OCI-LY7 (cell line): ENCODE results near the gene SCNN1B. TPM values are rescaled to one million over a fixed set of nuclear protein-coding genes. Genes with fewer than 3 reads are reported as not detected.

Source experiments
- BruUV-seq: library from RNA; stranded (reverse); fragments of 400-500 nt; replicated peaks from 2 replicates; lab custom pipeline; 2021; lab: Mats Ljungman, UMichigan
- CTCF ChIA-PET: fragments of 300-600 bp; sonication (Branson Sonifier 250); formaldehyde crosslinking; loops from one replicate; lab custom pipeline; 2022; ENCODE audit warnings: antibody characterized with exemption; ENCODE audit not compliant: unreplicated experiment; lab: Charles Lee
- POLR2A ChIA-PET: fragments of 300-600 bp; sonication (Branson Sonifier 250); formaldehyde crosslinking; loops from one replicate; lab custom pipeline; 2022; ENCODE audit warnings: antibody characterized with exemption; lab: Charles Lee
- DNase-seq: peaks from one replicate; pipeline ENCODE4 v3.0.0-alpha.2; 2015; ENCODE audit warnings: low spot score
- H2AFZ ChIP-seq: fragments of 200-600 bp; sonication (generic), shearing (Covaris generic); 2 replicates; pipeline ENCODE4 v1.6.1; 2014; ENCODE audit warnings: mild to moderate bottlenecking, antibody characterized with exemption, low read length, moderate library complexity
- H3K27ac ChIP-seq: fragments of 200-600 bp; sonication (generic); 2 replicates; pipeline ENCODE4 v1.5.1; 2014; ENCODE audit warnings: mixed run types, low read depth, mild to moderate bottlenecking, moderate library complexity, low read length, inconsistent platforms; ENCODE audit not compliant: poor library complexity, severe bottlenecking
- H3K36me3 ChIP-seq: fragments of 200-600 bp; sonication (generic); 2 replicates; pipeline ENCODE4 v1.6.1; 2014; ENCODE audit warnings: mild to moderate bottlenecking, antibody characterized with exemption, low read length, moderate library complexity, mixed read lengths; ENCODE audit not compliant: insufficient read depth
- H3K4me1 ChIP-seq: fragments of 200-600 bp; sonication (generic); 2 replicates; pipeline ENCODE4 v1.5.1; 2014; ENCODE audit warnings: mild to moderate bottlenecking, low read length; ENCODE audit not compliant: insufficient read depth, poor library complexity, severe bottlenecking
- H3K4me2 ChIP-seq: fragments of 200-600 bp; sonication (generic); 2 replicates; pipeline ENCODE4 v1.6.1; 2014; ENCODE audit warnings: mild to moderate bottlenecking, low read length
- H3K4me3 ChIP-seq: fragments of 200-600 bp; sonication (generic); 2 replicates; pipeline ENCODE4 v1.5.1; 2014; ENCODE audit warnings: mild to moderate bottlenecking, low read depth, low read length; ENCODE audit not compliant: poor library complexity, severe bottlenecking
- H3K79me2 ChIP-seq: fragments of 200-600 bp; sonication (generic); 2 replicates; pipeline ENCODE4 v1.6.1; 2016; ENCODE audit warnings: low read depth, mild to moderate bottlenecking, low read length, moderate library complexity, mixed read lengths; ENCODE audit not compliant: insufficient read depth
- H3K9me2 ChIP-seq: fragments of 200-600 bp; sonication (generic); 2 replicates; pipeline ENCODE4 v1.6.1; 2016; ENCODE audit warnings: mild to moderate bottlenecking, low read length, mixed read lengths; ENCODE audit not compliant: insufficient read depth
- H3K9me3 ChIP-seq: fragments of 200-600 bp; sonication (generic); 2 replicates; pipeline ENCODE4 v1.6.1; 2014; ENCODE audit warnings: mild to moderate bottlenecking, mixed run types, low read length, mixed read lengths
- H4K20me1 ChIP-seq: fragments of 200-600 bp; sonication (generic); 2 replicates; pipeline ENCODE4 v1.6.1; 2014; ENCODE audit warnings: mild to moderate bottlenecking, antibody characterized with exemption, low read length, moderate library complexity, mixed read lengths; ENCODE audit not compliant: insufficient read depth
- EZH2phosphoT487 ChIP-seq: fragments of 200-600 bp; sonication (generic); IDR thresholded peaks from 2 replicates; pipeline ENCODE4 v1.6.1; 2018; ENCODE audit warnings: low read depth, borderline replicate concordance, mild to moderate bottlenecking, mixed run types, antibody characterized with exemption, low read length, moderate library complexity, mixed read lengths
- intact Hi-C: fragments of 100-400 bp; cut with micrococcal nuclease; formaldehyde crosslinking; loops from one replicate; pipeline ENCODE4 v1.10.0; 2022; ENCODE audit not compliant: unreplicated experiment
- total RNA-seq, 2 experiments: library from RNA; depleted of rRNA in 1 of 2; stranded (reverse); fragments of >200 nt in 1 of 2; shearing (Covaris generic) in 1 of 2; gene quantifications; 2 replicates each; pipeline ENCODE4 v1.2.3, GENCODE V29; 2014 to 2022
- TF ChIP-seq, protein P1 (sequence below): fragments of 200-600 bp; sonication (generic); conservative IDR thresholded peaks from 2 replicates; pipeline ENCODE4 v1.5.1; 2014; ENCODE audit warnings: mild to moderate bottlenecking, antibody characterized with exemption, low read length, moderate library complexity, mixed read lengths

Gene SCNN1B
- total RNA-seq, 2 experiments from 2014 or later: 0.23 TPM; not detected in 1

DNA sequence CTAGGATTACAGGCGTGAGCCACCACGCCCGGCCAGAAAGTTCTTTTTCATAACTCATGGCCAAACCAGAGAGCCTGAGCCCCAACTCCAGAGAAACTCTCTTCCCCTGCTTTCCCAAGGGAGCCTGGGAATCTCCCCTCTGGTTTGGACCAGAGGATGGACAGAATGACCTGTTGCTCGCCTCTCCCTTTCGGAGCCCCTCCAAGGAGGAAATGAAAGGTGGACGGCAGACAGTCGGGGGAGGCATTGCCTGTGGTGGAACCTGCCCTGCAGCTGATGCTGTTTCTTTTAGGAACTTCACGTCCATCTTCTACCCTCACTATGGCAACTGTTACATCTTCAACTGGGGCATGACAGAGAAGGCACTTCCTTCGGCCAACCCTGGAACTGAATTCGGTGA, 65.5 kb downstream of the SCNN1B start:
- Histone ChIP-seq H3K27ac (no peak overlapping the region), H3K9me3 (no peaks in the 10 kb centered on the region), H3K79me2 (no peaks in the 10 kb centered on the region), H3K9me2 (no peaks in the 10 kb centered on the region), H4K20me1 (no peaks in the 10 kb centered on the region), H3K4me1 (peaks cover 18% of the 10 kb centered on the region), H3K36me3 (no peaks in the 10 kb centered on the region), H3K4me3 (no peak overlapping the region), H2AFZ (no peak overlapping the region), H3K4me2 (no peak overlapping the region)
- ChIA-PET CTCF (no interaction called here), POLR2A (no interaction called here)
- DNase-seq: no peak
- intact Hi-C loops: no loop called here
- TF ChIP-seq EZH2phosphoT487: no peak
- TF ChIP-seq, protein P1, sequence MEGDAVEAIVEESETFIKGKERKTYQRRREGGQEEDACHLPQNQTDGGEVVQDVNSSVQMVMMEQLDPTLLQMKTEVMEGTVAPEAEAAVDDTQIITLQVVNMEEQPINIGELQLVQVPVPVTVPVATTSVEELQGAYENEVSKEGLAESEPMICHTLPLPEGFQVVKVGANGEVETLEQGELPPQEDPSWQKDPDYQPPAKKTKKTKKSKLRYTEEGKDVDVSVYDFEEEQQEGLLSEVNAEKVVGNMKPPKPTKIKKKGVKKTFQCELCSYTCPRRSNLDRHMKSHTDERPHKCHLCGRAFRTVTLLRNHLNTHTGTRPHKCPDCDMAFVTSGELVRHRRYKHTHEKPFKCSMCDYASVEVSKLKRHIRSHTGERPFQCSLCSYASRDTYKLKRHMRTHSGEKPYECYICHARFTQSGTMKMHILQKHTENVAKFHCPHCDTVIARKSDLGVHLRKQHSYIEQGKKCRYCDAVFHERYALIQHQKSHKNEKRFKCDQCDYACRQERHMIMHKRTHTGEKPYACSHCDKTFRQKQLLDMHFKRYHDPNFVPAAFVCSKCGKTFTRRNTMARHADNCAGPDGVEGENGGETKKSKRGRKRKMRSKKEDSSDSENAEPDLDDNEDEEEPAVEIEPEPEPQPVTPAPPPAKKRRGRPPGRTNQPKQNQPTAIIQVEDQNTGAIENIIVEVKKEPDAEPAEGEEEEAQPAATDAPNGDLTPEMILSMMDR: no peak
- no TSS peak for BruUV-seq

DNA sequence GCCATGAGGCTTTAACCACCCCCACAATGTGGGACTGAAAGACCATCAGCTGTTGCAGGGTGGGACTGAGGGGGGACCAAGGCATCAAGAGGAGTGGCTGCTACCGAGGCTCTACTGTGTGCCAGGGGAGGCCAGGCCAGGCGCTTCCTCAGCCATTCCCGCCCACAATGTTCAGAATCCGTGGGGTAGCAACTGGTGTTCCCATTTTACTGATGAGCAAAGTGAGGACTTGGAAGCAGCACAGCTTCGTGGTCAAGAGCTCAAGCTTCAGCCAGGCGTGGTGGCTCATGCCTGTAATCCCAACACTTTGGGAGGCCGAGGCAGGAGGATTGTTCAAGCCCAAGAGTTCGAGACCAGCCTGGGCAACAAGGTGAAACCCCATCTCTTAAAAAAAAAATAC, 65.9 kb downstream of the SCNN1B start:
- BruUV-seq: no TSS peak
- no peak overlapping the region for H2AFZ ChIP-seq
- intact Hi-C loops: no loop called here
- CTCF ChIA-PET: no interaction called here
- H4K20me1 ChIP-seq: no peaks in the 10 kb centered on the region
- H3K9me2 ChIP-seq: no peaks in the 10 kb centered on the region
- no peak for DNase-seq
- no peak overlapping the region for H3K27ac ChIP-seq
- H3K4me3 ChIP-seq: no peak overlapping the region
- no peaks in the 10 kb centered on the region for H3K9me3 ChIP-seq
- POLR2A ChIA-PET: interaction anchor here (0.6 kb wide), 1 partner anchor 231 kb away, joined by 3 read pairs; no protein-coding TSS in a partner anchor
- TF ChIP-seq, protein P1: no peak
- TF ChIP-seq EZH2phosphoT487: no peak
- H3K36me3 ChIP-seq: no peaks in the 10 kb centered on the region
- no peaks in the 10 kb centered on the region for H3K79me2 ChIP-seq
- no peak overlapping the region for H3K4me2 ChIP-seq
- H3K4me1 ChIP-seq: peaks cover 18% of the 10 kb centered on the region

DNA sequence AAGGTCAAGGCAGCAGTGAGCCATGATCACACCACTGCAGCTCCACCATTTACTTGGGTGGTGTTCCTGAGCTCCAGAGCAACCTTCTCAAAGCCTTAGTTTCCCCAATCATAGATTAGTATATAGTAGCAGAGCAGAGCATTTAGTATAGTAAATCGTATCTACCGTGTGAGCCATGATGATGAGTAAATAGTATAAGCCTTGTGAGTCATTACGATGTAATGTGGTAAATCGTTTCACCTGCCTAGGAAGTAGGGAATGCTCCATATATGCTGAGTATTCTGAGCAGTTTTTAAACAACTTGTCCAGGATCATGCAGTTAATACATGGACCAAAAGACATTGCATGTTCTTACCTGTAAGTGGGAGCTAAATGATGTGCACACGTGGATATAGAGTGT, 66.4 kb downstream of the SCNN1B start:
- ChIA-PET CTCF (no interaction called here), POLR2A (interaction anchor here (0.6 kb wide), 1 partner anchor 232 kb away, joined by 3 read pairs; no protein-coding TSS in a partner anchor)
- DNase-seq: no peak
- Histone ChIP-seq H4K20me1 (no peaks in the 10 kb centered on the region), H3K4me2 (no peak overlapping the region), H3K9me3 (no peaks in the 10 kb centered on the region), H3K9me2 (no peaks in the 10 kb centered on the region), H3K4me3 (no peak overlapping the region), H3K36me3 (no peaks in the 10 kb centered on the region), H3K27ac (no peak overlapping the region), H3K4me1 (peaks cover 18% of the 10 kb centered on the region), H2AFZ (no peak overlapping the region), H3K79me2 (no peaks in the 10 kb centered on the region)
- intact Hi-C loops: no loop called here
- BruUV-seq: no TSS peak
- TF ChIP-seq EZH2phosphoT487: no peak
- TF ChIP-seq, protein P1: no peak
